Neural cell (in vitro differentiated cells): ENCODE data around the gene CAPN2.

ENCODE experiments used
- POLR2AphosphoS5 ChIP-seq: IDR thresholded peaks from 2 replicates; pipeline ENCODE4 v1.6.1; 2012
- TF ChIP-seq, protein P1 (sequence below): fragments of 450-650 bp; IDR thresholded peaks from 2 replicates; pipeline ENCODE4 v1.5.1; 2014; ENCODE audit warnings: antibody characterized with exemption, mild to moderate bottlenecking, moderate library complexity; ENCODE audit not compliant: poor library complexity, severe bottlenecking

DNA sequence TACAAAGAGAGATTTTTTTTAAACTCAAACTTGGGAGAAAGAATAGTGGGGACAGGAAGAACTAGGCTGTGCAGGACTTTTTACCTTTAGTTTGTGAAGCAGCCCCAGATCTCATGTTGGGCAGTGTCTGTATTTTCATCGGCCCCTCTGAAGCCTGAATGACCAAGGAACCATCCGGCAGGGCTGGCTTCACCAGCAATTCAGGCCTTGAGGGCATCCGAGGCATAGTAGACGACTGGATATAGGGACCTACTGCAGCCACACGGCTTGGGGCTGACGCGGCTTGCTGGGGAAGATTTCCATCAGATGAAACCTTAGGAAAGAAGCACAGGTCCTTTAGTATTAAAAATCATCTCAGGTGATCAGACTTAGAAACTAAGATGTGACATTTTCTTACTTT lies 89.7 kb downstream of the CAPN2 start:
- no peak for TF ChIP-seq POLR2AphosphoS5
- TF ChIP-seq, protein P1, sequence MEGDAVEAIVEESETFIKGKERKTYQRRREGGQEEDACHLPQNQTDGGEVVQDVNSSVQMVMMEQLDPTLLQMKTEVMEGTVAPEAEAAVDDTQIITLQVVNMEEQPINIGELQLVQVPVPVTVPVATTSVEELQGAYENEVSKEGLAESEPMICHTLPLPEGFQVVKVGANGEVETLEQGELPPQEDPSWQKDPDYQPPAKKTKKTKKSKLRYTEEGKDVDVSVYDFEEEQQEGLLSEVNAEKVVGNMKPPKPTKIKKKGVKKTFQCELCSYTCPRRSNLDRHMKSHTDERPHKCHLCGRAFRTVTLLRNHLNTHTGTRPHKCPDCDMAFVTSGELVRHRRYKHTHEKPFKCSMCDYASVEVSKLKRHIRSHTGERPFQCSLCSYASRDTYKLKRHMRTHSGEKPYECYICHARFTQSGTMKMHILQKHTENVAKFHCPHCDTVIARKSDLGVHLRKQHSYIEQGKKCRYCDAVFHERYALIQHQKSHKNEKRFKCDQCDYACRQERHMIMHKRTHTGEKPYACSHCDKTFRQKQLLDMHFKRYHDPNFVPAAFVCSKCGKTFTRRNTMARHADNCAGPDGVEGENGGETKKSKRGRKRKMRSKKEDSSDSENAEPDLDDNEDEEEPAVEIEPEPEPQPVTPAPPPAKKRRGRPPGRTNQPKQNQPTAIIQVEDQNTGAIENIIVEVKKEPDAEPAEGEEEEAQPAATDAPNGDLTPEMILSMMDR: no peak
